A549 (cell line): ENCODE measurements around the gene LCMT2. TPM values are rescaled to one million over a fixed set of nuclear protein-coding genes. Genes with fewer than 3 reads are reported as not detected.
"Not testable (repeated sequence)": the region's sequence is repeated elsewhere in the genome, so short reads cannot be mapped to it uniquely, and the experiment has no call there.

Source experiments
- ATAC-seq, 2 experiments: fragments of 200-7000 bp in 1 of 2; fragments of >200 bp in 1 of 2; cut with Nextera tagmentation in 1 of 2; cut with Tn5 transposase in 1 of 2; 3 replicates each; pipeline versions ENCODE4 v1.8.0 to v1.9.1; 2018 to 2020; ENCODE audit warnings: mild to moderate bottlenecking in 1 of 2, moderate library complexity in 1 of 2
- CTCF ChIA-PET: fragments of 300-600 bp; sonication (Branson Sonifier 250); formaldehyde crosslinking; extraction: SDS; loops from one replicate; lab custom pipeline; 2021; ENCODE audit warnings: antibody characterized with exemption, inconsistent platforms; lab: Yijun Ruan, JAX
- POLR2A ChIA-PET: fragments of 350-600 bp; formaldehyde crosslinking; extraction: SDS; loops from one replicate; lab custom pipeline; 2021; ENCODE audit warnings: antibody characterized with exemption, inconsistent platforms; lab: Yijun Ruan, JAX
- DNase-seq, 2 experiments: peaks; one replicate each; pipeline versions ENCODE4 v3.0.0 to v3.0.0-alpha.2; 2011 to 2016; ENCODE audit warnings: low read depth in 1 of 2, low spot score in 1 of 2
- FAIRE-seq: peaks from 2 replicates; lab custom pipeline; 2011; peaks lifted over from hg19 to GRCh38; lab: Jason Lieb, UNC
- H3K27ac ChIP-seq, 2 experiments: fragments of >200 bp; sonication (Bioruptor Twin); formaldehyde crosslinking; 3 replicates each; pipeline ENCODE4 v1.5.1; 2016 to 2017
- H3K4me1 ChIP-seq: fragments of >200 bp; sonication (Bioruptor Twin); formaldehyde crosslinking; 3 replicates; pipeline ENCODE4 v1.6.1; 2016
- H3K4me2 ChIP-seq: fragments of >200 bp; sonication (Bioruptor Twin); formaldehyde crosslinking; 3 replicates; pipeline ENCODE4 v1.6.1; 2016
- H3K4me3 ChIP-seq: fragments of >200 bp; sonication (Bioruptor Twin); formaldehyde crosslinking; 3 replicates; pipeline ENCODE4 v1.5.1; 2016
- H3K9me3 ChIP-seq: fragments of >200 bp; sonication (Bioruptor Twin); formaldehyde crosslinking; 3 replicates; pipeline ENCODE4 v1.6.1; 2016
- BHLHE40 ChIP-seq: IDR thresholded peaks from 2 replicates; pipeline ENCODE4 v1.6.1; 2012; ENCODE audit warnings: low read depth, low read length, inconsistent platforms
- CHD4 ChIP-seq: fragments of 200-600 bp; sonication (generic); IDR thresholded peaks from 2 replicates; pipeline ENCODE4 v1.6.1; 2016; ENCODE audit warnings: antibody characterized with exemption, mild to moderate bottlenecking, borderline replicate concordance
- EHF ChIP-seq: fragments of 250-450 bp; sonication (Bioruptor Pico); IDR thresholded peaks from 2 replicates; pipeline ENCODE4 v1.5.0; 2020; ENCODE audit warnings: mild to moderate bottlenecking
- FOSB ChIP-seq: fragments of 250-450 bp; sonication (Bioruptor Pico); IDR thresholded peaks from 2 replicates; pipeline ENCODE4 v1.5.0; 2020; ENCODE audit warnings: mild to moderate bottlenecking, moderate library complexity
- HDAC2 ChIP-seq: fragments of 200-600 bp; sonication (generic); IDR thresholded peaks from 2 replicates; pipeline ENCODE4 v1.6.1; 2016
- HEYL ChIP-seq: fragments of 250-450 bp; sonication (Bioruptor Pico); IDR thresholded peaks from 2 replicates; pipeline ENCODE4 v1.8.0; 2021; ENCODE audit warnings: mild to moderate bottlenecking, moderate library complexity
- HOXB13 ChIP-seq: fragments of 250-450 bp; sonication (Bioruptor Pico); IDR thresholded peaks from 2 replicates; pipeline ENCODE4 v1.5.0; 2020; ENCODE audit warnings: low read depth, mild to moderate bottlenecking, moderate library complexity
- HOXB5 ChIP-seq: fragments of 250-450 bp; sonication (Bioruptor Pico); IDR thresholded peaks from 2 replicates; pipeline ENCODE4 v1.5.0; 2020; ENCODE audit warnings: mild to moderate bottlenecking, moderate library complexity
- KDM1A ChIP-seq: fragments of 200-600 bp; sonication (generic); IDR thresholded peaks from 2 replicates; pipeline ENCODE4 v1.6.1; 2016; ENCODE audit warnings: low read depth, mild to moderate bottlenecking
- MAZ ChIP-seq: fragments of 150-350 bp; IDR thresholded peaks from 2 replicates; pipeline ENCODE4 v1.6.1; 2014; ENCODE audit warnings: antibody characterized with exemption, low read depth, low read length, borderline replicate concordance
- NPAS2 ChIP-seq: fragments of 250-450 bp; sonication (Bioruptor Pico); IDR thresholded peaks from 2 replicates; pipeline ENCODE4 v1.8.0; 2022; ENCODE audit warnings: mild to moderate bottlenecking, moderate library complexity, borderline replicate concordance
- NR3C1 ChIP-seq: fragments of >200 bp; sonication (Bioruptor Twin); formaldehyde crosslinking; IDR thresholded peaks from 3 replicates; pipeline ENCODE4 v1.6.1; 2017
- PHF8 ChIP-seq: fragments of 200-600 bp; sonication (generic); IDR thresholded peaks from 2 replicates; pipeline ENCODE4 v1.6.1; 2016; ENCODE audit warnings: low read depth, mild to moderate bottlenecking, antibody characterized with exemption, moderate library complexity, borderline replicate concordance
- POLR2AphosphoS2 ChIP-seq: conservative IDR thresholded peaks from 2 replicates; pipeline ENCODE4 v1.6.1; 2012; ENCODE audit warnings: low read length, improper control_type of control experiment, inconsistent platforms
- RNF2 ChIP-seq: fragments of 200-600 bp; sonication (generic); IDR thresholded peaks from 2 replicates; pipeline ENCODE4 v1.6.1; 2016; ENCODE audit warnings: low read depth, mild to moderate bottlenecking, antibody characterized with exemption, moderate library complexity, borderline replicate concordance
- SREBF2 ChIP-seq: fragments of 450-650 bp; IDR thresholded peaks from 2 replicates; pipeline ENCODE4 v1.6.1; 2014; ENCODE audit warnings: mild to moderate bottlenecking, moderate library complexity
- ZSCAN20 ChIP-seq: fragments of 250-450 bp; sonication (Bioruptor Pico); IDR thresholded peaks from 2 replicates; pipeline ENCODE4 v1.8.0; 2022; ENCODE audit warnings: mild to moderate bottlenecking, moderate library complexity
- WGBS: methylation state at CpG from one replicate; pipeline ENCODE4 v1.1.6; 2017; ENCODE audit errors: missing lambda C conversion rate; 5-methylcytosine and 5-hydroxymethylcytosine counted together
- polyA plus RNA-seq, 4 experiments: library from polyadenylated mRNA; depleted of rRNA in 3 of 4; stranded (reverse); fragments of >200 nt; fragmentation: RNase III in 1 of 4; extraction: RNeasy Plus Mini Kit Qiagen cat#74134 plus additional on column Dnase treatment in 1 of 4; gene quantifications; 2 replicates in 3 of 4; 3 replicates in 1 of 4; pipeline ENCODE4 v1.2.3, GENCODE V29; 2011 to 2017
- TF ChIP-seq, protein P1 (sequence below): IDR thresholded peaks from 2 replicates; pipeline ENCODE4 v1.6.1; 2012
- TF ChIP-seq, protein P2 (sequence below): IDR thresholded peaks from 2 replicates; pipeline ENCODE4 v1.6.1; 2012
- TF ChIP-seq, protein P3 (sequence below): fragments of 250-450 bp; sonication (Bioruptor Pico); IDR thresholded peaks from 2 replicates; pipeline ENCODE4 v1.5.0; 2020; ENCODE audit warnings: low read depth, mild to moderate bottlenecking, moderate library complexity

LCMT2 gene
- polyA plus RNA-seq, 2 of the 4 experiments (the other 2 are of a cell fraction) = 8.3 to 9.7 TPM

DNA sequence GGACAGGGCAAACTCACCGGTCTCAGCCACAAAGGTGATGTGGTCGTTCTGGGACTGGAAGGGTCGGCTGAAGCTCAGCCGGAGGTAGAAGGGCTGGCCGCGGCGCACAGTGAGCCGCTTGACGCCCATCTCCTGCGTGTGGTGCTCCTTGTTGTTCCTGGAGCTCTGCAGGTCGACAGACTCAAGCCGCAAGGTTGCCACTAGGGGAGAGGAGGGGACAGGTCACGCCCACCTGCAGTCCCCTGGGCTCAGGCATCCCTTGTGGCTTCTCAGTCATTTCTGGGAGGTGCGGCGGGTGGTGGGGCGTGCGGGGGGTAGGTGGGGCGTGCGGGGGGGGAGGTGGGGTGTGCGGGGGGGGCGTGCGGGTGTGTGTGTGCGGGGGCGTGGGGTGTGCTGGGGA lies 36.9 kb downstream of the LCMT2 start (continued):
- TF ChIP-seq HOXB13 (CRISPR knock-in tag) = no peak

DNA sequence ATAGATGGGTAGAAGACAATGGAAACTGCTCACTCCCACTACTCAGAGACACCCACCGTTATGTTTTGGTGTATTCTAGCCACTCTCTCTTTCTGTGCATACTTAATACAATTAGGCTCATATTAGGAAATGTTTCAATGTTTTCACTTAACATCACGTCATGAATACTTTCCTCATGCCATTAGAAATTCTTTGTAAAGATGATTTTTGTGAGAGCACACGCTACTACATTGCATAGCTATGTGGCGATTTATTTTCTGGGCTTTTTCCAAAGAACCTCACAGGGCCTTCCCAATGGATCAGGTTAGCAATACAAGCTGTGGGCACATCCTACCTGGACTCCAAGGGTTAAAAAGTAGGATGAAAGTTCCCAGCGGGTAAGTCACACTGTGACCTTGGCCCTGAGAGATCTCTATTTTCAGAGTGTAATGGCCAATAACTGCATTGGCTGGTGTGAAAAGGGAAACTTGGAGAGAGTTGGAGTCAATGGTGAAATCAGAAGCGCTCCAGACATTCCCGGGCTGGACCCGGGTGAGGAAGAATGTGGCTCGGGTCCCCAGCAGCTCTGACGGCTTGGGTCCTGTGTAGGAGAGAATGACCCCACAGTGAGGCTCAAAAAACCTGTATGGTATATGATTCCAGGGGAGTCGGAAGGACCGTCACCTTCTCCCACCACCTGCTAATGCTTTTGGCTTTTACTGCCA lies 37.8 kb downstream of the LCMT2 start:
- CTCF ChIA-PET = interaction anchor here (1.3 kb wide), 1 partner anchor 67 kb away, joined by 3 read pairs; no protein-coding TSS in a partner anchor
- no peaks in the 10 kb centered on the region for H3K9me3 ChIP-seq
- POLR2A ChIA-PET = no interaction called here
- WGBS = 60% methylated on average over 12 of the region's 12 CpGs
- no peak overlapping the region for H3K4me2 ChIP-seq
- H3K4me1 ChIP-seq = no peaks in the 10 kb centered on the region
- DNase-seq (no peak), ATAC-seq (0 out of 6 replicates have a peak, but pooled peaks of 1 of the 2 experiments have one; percentile 30), FAIRE-seq (no peak)
- no peak overlapping the region for H3K4me3 ChIP-seq
- no peak for TF ChIP-seq POLR2AphosphoS2
- TF ChIP-seq HEYL (CRISPR knock-in tag) = no peak
- no peak for TF ChIP-seq KDM1A
- H3K27ac ChIP-seq = no peak overlapping the region

DNA sequence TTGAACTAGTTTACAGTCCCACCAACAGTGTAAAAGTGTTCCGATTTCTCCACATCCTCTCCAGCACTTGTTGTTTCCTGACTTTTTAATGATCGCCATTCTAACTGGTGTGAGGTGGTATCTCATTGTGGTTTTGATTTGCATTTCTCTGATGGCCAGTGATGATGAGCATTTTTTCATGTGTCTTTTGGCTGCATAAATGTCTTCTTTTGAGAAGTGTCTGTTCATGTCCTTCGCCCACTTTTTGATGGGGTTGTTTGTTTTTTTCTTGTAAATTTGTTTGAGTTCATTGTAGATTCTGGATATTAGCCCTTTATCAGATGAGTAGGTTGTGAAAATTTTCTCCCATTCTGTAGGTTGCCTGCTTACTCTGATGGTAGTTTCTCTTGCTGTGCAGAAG lies 40.7 kb downstream of the LCMT2 start:
- H3K4me1 ChIP-seq, H3K27ac ChIP-seq, CTCF ChIA-PET, ATAC-seq, FAIRE-seq, DNase-seq, H3K9me3 ChIP-seq, H3K4me2 ChIP-seq, POLR2A ChIA-PET, H3K4me3 ChIP-seq: not testable (repeated sequence)
- 85% methylated on average over 2 of the region's 3 CpGs for WGBS

DNA sequence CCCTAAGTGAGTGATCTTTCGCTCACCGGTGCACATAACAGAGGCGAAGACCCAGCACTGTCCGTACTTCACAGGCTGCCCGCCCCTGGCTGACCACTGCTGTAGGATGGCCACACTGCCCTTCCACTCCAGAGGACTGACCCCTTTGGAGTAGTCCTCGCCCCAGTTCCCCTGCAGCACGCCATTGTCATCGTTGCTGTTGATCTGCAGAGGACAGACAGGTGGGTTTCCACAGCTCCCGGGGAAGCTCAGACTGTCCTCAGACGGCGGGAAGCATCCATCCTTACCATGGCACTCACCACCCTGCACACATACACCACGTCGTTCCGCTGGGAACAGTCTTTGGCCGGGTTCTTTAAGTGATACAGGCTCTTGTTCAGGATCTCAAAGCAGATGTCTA lies 43.1 kb downstream of the LCMT2 start:
- Histone ChIP-seq H3K4me1 (no peaks in the 10 kb centered on the region), H3K27ac (no peak overlapping the region), H3K4me3 (no peak overlapping the region), H3K4me2 (no peak overlapping the region), H3K9me3 (no peaks in the 10 kb centered on the region)
- ATAC-seq (peak; percentile 7 to 30; a peak in 2 of 6 replicates), DNase-seq (no peak), FAIRE-seq (no peak)
- no peak for TF ChIP-seq SREBF2
- TF ChIP-seq, protein P1, sequence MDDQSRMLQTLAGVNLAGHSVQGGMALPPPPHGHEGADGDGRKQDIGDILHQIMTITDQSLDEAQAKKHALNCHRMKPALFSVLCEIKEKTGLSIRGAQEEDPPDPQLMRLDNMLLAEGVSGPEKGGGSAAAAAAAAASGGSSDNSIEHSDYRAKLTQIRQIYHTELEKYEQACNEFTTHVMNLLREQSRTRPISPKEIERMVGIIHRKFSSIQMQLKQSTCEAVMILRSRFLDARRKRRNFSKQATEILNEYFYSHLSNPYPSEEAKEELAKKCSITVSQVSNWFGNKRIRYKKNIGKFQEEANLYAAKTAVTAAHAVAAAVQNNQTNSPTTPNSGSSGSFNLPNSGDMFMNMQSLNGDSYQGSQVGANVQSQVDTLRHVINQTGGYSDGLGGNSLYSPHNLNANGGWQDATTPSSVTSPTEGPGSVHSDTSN = no peak
- TF ChIP-seq BHLHE40 = no peak
- no peak for TF ChIP-seq HOXB13 (CRISPR knock-in tag)
- no peak for TF ChIP-seq NR3C1
- TF ChIP-seq RNF2 = no peak
- TF ChIP-seq NPAS2 (CRISPR knock-in tag) = no peak
- TF ChIP-seq, protein P2, sequence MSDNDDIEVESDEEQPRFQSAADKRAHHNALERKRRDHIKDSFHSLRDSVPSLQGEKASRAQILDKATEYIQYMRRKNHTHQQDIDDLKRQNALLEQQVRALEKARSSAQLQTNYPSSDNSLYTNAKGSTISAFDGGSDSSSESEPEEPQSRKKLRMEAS = no peak
- no peak for TF ChIP-seq CHD4
- no peak for TF ChIP-seq PHF8
- no peak for TF ChIP-seq HDAC2
- TF ChIP-seq HOXB5 (CRISPR knock-in tag) = no peak
- TF ChIP-seq MAZ = no peak
- TF ChIP-seq, protein P3, sequence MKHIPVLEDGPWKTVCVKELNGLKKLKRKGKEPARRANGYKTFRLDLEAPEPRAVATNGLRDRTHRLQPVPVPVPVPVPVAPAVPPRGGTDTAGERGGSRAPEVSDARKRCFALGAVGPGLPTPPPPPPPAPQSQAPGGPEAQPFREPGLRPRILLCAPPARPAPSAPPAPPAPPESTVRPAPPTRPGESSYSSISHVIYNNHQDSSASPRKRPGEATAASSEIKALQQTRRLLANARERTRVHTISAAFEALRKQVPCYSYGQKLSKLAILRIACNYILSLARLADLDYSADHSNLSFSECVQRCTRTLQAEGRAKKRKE (CRISPR knock-in tag) = no peak
- no peak for TF ChIP-seq FOSB (CRISPR knock-in tag)
- TF ChIP-seq ZSCAN20 (CRISPR knock-in tag) = no peak
- TF ChIP-seq EHF = no peak
- WGBS = 10% methylated on average over 7 of the region's 15 CpGs
- POLR2A ChIA-PET = no interaction called here
- CTCF ChIA-PET = interaction anchor here (1.1 to 4.3 kb wide), 11 partner anchors 10 to 582 kb away, joined by 3 to 114 read pairs (median 21); no protein-coding TSS in a partner anchor
